Keratinocyte (primary cell): ENCODE data around the gene PCDHGA11. TPM values are rescaled to one million over a fixed set of nuclear protein-coding genes. Genes with fewer than 3 reads are reported as not detected.
A peak's percentile ranks its signal among the peaks of the same experiment; 100 is the strongest.

Experiments used
- DNase-seq: peaks from one replicate; pipeline ENCODE4 v3.0.0-alpha.2; 2011; ENCODE audit warnings: low read depth, missing footprints, low spot score
- FAIRE-seq: peaks from 2 replicates; lab custom pipeline; 2011; peaks lifted over from hg19 to GRCh38; lab: Jason Lieb, UNC
- H2AFZ ChIP-seq: 2 replicates; pipeline ENCODE4 v1.6.0; 2012; ENCODE audit warnings: low read length, control low read depth, inconsistent platforms; ENCODE audit not compliant: control insufficient read depth
- H3K27ac ChIP-seq: 2 replicates; pipeline ENCODE4 v1.5.1; 2011; ENCODE audit warnings: low read length; ENCODE audit not compliant: control insufficient read depth, insufficient read depth
- H3K27me3 ChIP-seq: 3 replicates; pipeline ENCODE4 v1.6.0; 2011; ENCODE audit warnings: low read length; ENCODE audit not compliant: control insufficient read depth, insufficient read depth; ENCODE audit errors: extremely low read depth
- H3K36me3 ChIP-seq, 2 experiments: 2 replicates in 1 of 2; 3 replicates in 1 of 2; pipeline ENCODE4 v1.5.1; 2011; ENCODE audit warnings: low read length in 2 of 2, mild to moderate bottlenecking in 1 of 2; ENCODE audit not compliant: control insufficient read depth in 2 of 2, insufficient read depth in 2 of 2; ENCODE audit errors: extremely low read depth in 1 of 2
- H3K4me1 ChIP-seq: 3 replicates; pipeline ENCODE4 v1.5.1; 2011; ENCODE audit warnings: low read length; ENCODE audit not compliant: control insufficient read depth, insufficient read depth; ENCODE audit errors: extremely low read depth
- H3K4me2 ChIP-seq: 3 replicates; pipeline ENCODE4 v1.6.0; 2011; ENCODE audit warnings: low read depth, low read length; ENCODE audit not compliant: control insufficient read depth, insufficient read depth; ENCODE audit errors: extremely low read depth
- H3K4me3 ChIP-seq, 3 experiments: fragments of 200-600 bp in 1 of 3; sonication (generic) in 1 of 3; 2 replicates in 2 of 3; 3 replicates in 1 of 3; pipeline ENCODE4 v1.5.1; 2011 to 2016; ENCODE audit warnings: low read length in 3 of 3, mild to moderate bottlenecking in 3 of 3, control low read depth in 2 of 3, inconsistent platforms in 1 of 3, low read depth in 1 of 3, mixed read lengths in 1 of 3, mixed run types in 1 of 3, moderate library complexity in 1 of 3; ENCODE audit not compliant: control insufficient read depth in 2 of 3, insufficient read depth in 2 of 3; ENCODE audit errors: extremely low read depth in 1 of 3
- H3K79me2 ChIP-seq: 2 replicates; pipeline ENCODE4 v1.6.0; 2012; ENCODE audit warnings: low read length; ENCODE audit not compliant: control insufficient read depth, insufficient read depth
- H3K9ac ChIP-seq: 3 replicates; pipeline ENCODE4 v1.6.0; 2011; ENCODE audit warnings: low read length; ENCODE audit not compliant: control insufficient read depth, insufficient read depth; ENCODE audit errors: extremely low read depth
- H3K9me1 ChIP-seq: 3 replicates; pipeline ENCODE4 v1.6.0; 2011; ENCODE audit warnings: low read length; ENCODE audit not compliant: control insufficient read depth, insufficient read depth; ENCODE audit errors: extremely low read depth
- H3K9me3 ChIP-seq: 2 replicates; pipeline ENCODE4 v1.5.1; 2012; ENCODE audit warnings: low read depth, low read length; ENCODE audit not compliant: control insufficient read depth
- H4K20me1 ChIP-seq: 3 replicates; pipeline ENCODE4 v1.6.0; 2011; ENCODE audit warnings: low read length; ENCODE audit not compliant: control insufficient read depth, insufficient read depth; ENCODE audit errors: extremely low read depth
- CTCF ChIP-seq, 3 experiments: IDR thresholded peaks in 1 of 3; conservative IDR thresholded peaks in 1 of 3; optimal IDR thresholded peaks in 1 of 3; 2 replicates in 2 of 3; 3 replicates in 1 of 3; pipeline versions ENCODE3 to v1.5.1; 2011; ENCODE audit warnings: low read length in 3 of 3, mild to moderate bottlenecking in 3 of 3, moderate library complexity in 2 of 3, control low read depth in 1 of 3, inconsistent platforms in 1 of 3; ENCODE audit not compliant: insufficient read depth in 2 of 3; ENCODE audit errors: extremely low read depth in 1 of 3
- EZH2 ChIP-seq: IDR thresholded peaks from one replicate; pipeline ENCODE4 v1.6.1; 2012; ENCODE audit warnings: inconsistent platforms, mild to moderate bottlenecking, low read length, moderate library complexity
- dilution Hi-C: fragments of 300-500 bp; cut with MboI; formaldehyde crosslinking; loops from one replicate; pipeline ENCODE4 v1.7.0; 2020; ENCODE audit warnings: low sequenced_read_pairs; ENCODE audit not compliant: extremely low pct_ligation_motif_present
- polyA plus RNA-seq, 5 experiments: library from polyadenylated mRNA; depleted of rRNA in 3 of 5; stranded (reverse) in 3 of 5; stranded (forward) in 1 of 5; unstranded in 1 of 5; fragments of >200 nt; gene quantifications; 1 replicate in 1 of 5; 2 replicates in 3 of 5; 3 replicates in 1 of 5; pipeline versions ENCODE4 v1.2.1 to v1.2.3, GENCODE V29; 2011 to 2012; ENCODE audit warnings: missing spikeins in 2 of 5, low read depth in 1 of 5, low replicate concordance in 1 of 5

PCDHGA11 gene
- polyA plus RNA-seq, 1 donor (not counting 4 experiments of a cell fraction or from before 2014, with no cell fraction given) = 1.4 TPM

- Histone ChIP-seq H3K79me2 (no peaks in the 10 kb centered on the region), H3K9ac (no peak overlapping the region), H3K9me1 (no peaks in the 10 kb centered on the region), H3K27me3 (peaks cover 10% of the 10 kb centered on the region), H3K4me2 (no peak overlapping the region), H3K9me3 (peaks cover 26% of the 10 kb centered on the region), H3K4me1 (no peaks in the 10 kb centered on the region), H3K36me3 (no peaks in the 10 kb centered on the region), H3K27ac (no peak overlapping the region), H2AFZ (no peak overlapping the region), H3K4me3 (no peak overlapping the region), H4K20me1 (no peaks in the 10 kb centered on the region)
- FAIRE-seq (no peak), DNase-seq (no peak)
- dilution Hi-C loops = no loop called here
- TF ChIP-seq EZH2 = no peak
- TF ChIP-seq CTCF (optimal IDR thresholded peaks at IDR 0.05 in 1 of 3, IDR thresholded peaks at IDR 0.05 in 1 of 3, conservative IDR thresholded peaks at IDR 0.05 in 1 of 3; ENCODE audit: extremely low read depth in 1 of 3, insufficient read depth in 2 of 3, low read length in 3 of 3) = no peak
Measured at GRCh38 chr5:141399555-141400258, 21.1 kb upstream of the PCDHGA11 start.

GRCh38 chr5:141402553-141403243 is 18.2 kb upstream of the PCDHGA11 start, which contains the start of gene PCDHGA9:
Gene PCDHGA9 (plus strand): TSS chr5:141402778. CDS start chr5:141402953, 175 bp downstream.
- Histone ChIP-seq H3K9me3 (peaks cover 27% of the 10 kb centered on the region), H2AFZ (no peak within 1 kb of the TSS), H3K79me2 (no peaks in the 10 kb centered on the region), H3K4me2 (peak within 1 kb of the TSS; percentile 18), H3K27me3 (peaks cover 10% of the 10 kb centered on the region), H3K9me1 (no peaks in the 10 kb centered on the region), H3K4me3 (peak within 1 kb of the TSS; percentile 1 to 18 (median 11)), H3K36me3 (no peaks in the 10 kb centered on the region), H4K20me1 (no peaks in the 10 kb centered on the region), H3K9ac (no peak within 1 kb of the TSS), H3K4me1 (no peaks in the 10 kb centered on the region), H3K27ac (no peak within 1 kb of the TSS)
- dilution Hi-C loops = no loop called here
- no peak for FAIRE-seq
- TF ChIP-seq EZH2 (no peak), CTCF (optimal IDR thresholded peaks at IDR 0.05 in 1 of 3, IDR thresholded peaks at IDR 0.05 in 1 of 3, conservative IDR thresholded peaks at IDR 0.05 in 1 of 3; ENCODE audit: extremely low read depth in 1 of 3, insufficient read depth in 2 of 3, low read length in 3 of 3) (peak; percentile 40 to 50 (median 47))
- DNase-seq = no peak
